Tibial nerve (tissue), 4 donors: ENCODE measurements around the gene PTPA.

Experiments used
- CTCF ChIP-seq, 5 experiments: fragments of 200-600 bp in 3 of 5; fragments of 450-650 bp in 2 of 5; sonication (generic) in 3 of 5; IDR thresholded peaks; one replicate each; pipeline ENCODE4 v1.5.1; 2016 to 2019; ENCODE audit warnings: antibody characterized with exemption in 5 of 5, mild to moderate bottlenecking in 3 of 5, moderate library complexity in 2 of 5
- EP300 ChIP-seq, 2 donors: sonication (generic); formaldehyde crosslinking; IDR thresholded peaks; one replicate each; pipeline ENCODE4 v1.6.1; 2017; ENCODE audit warnings: antibody characterized with exemption in 2 of 2, mild to moderate bottlenecking in 1 of 2
- POLR2A ChIP-seq, 2 donors: fragments of 450-650 bp; IDR thresholded peaks; one replicate each; pipeline ENCODE4 v1.6.1; 2017; ENCODE audit warnings: antibody characterized with exemption in 2 of 2, mild to moderate bottlenecking in 2 of 2, moderate library complexity in 2 of 2

- TF ChIP-seq CTCF (IDR thresholded peaks at IDR 0.05) (no peak), EP300 (IDR thresholded peaks at IDR 0.05) (no peak), POLR2A (IDR thresholded peaks at IDR 0.05) (no peak)
Measured at GRCh38 chr9:129151469-129151868, 40.3 kb downstream of the PTPA start.
